HFF-Myc (cell line): ENCODE data around the gene GRHL3.

ENCODE experiments used
- DNase-seq: peaks from one replicate; pipeline ENCODE4 v3.0.0-alpha.2; 2011; ENCODE audit warnings: low read depth; ENCODE audit errors: extremely low read depth
- H3K4me3 ChIP-seq: replicated peaks from 2 replicates; pipeline ENCODE4 v1.5.1; 2011; ENCODE audit warnings: low read depth, mild to moderate bottlenecking, control low read depth, low read length
- TF ChIP-seq, protein P1 (sequence below): IDR thresholded peaks from 2 replicates; pipeline ENCODE4 v1.5.1; 2012; ENCODE audit warnings: mild to moderate bottlenecking, low read depth, low read length, control low read depth; ENCODE audit errors: missing control alignments

GRHL3 gene

GRCh38 chr1:24384251-24385090 lies 65.3 kb downstream of the GRHL3 start:
- H3K4me3 ChIP-seq = no peak overlapping the region
- no peak for DNase-seq
- TF ChIP-seq, protein P1, sequence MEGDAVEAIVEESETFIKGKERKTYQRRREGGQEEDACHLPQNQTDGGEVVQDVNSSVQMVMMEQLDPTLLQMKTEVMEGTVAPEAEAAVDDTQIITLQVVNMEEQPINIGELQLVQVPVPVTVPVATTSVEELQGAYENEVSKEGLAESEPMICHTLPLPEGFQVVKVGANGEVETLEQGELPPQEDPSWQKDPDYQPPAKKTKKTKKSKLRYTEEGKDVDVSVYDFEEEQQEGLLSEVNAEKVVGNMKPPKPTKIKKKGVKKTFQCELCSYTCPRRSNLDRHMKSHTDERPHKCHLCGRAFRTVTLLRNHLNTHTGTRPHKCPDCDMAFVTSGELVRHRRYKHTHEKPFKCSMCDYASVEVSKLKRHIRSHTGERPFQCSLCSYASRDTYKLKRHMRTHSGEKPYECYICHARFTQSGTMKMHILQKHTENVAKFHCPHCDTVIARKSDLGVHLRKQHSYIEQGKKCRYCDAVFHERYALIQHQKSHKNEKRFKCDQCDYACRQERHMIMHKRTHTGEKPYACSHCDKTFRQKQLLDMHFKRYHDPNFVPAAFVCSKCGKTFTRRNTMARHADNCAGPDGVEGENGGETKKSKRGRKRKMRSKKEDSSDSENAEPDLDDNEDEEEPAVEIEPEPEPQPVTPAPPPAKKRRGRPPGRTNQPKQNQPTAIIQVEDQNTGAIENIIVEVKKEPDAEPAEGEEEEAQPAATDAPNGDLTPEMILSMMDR = no peak

DNA sequence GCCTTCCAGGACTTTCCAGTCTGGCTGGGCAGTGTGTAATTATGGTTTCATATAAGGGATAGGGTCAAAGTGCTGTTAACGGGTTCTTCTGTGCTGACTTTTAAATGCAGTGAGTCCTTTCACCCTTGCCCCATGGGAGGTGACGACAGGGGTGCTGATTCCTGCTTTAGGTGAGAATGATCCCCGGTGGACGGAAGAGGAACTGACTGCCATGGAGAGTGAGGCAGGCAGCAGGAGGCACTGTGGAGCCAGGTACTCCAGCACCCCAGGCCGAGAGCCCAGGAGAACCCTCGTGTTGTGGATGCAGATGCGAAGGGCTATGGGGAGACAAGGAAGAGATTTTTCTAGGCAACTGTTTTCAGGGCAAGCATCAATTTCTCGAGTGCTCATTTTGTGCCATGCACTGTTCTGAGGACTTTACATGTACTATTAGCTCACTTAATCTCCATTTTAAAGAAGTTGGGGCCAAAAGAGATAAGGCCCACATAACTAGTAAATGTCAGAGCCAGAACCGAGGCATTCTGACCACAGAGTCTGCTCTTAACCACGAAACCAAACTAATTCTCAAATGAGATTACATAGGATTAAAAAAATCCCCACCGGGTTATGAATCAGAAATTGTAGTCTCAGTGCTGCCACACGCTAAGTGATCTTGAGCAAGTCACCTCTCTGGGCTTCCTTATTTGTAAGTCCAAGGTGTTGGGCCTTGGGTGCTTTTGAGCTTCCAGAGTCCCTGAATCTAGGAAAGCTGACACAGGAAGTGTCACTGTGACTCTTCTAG lies 66.2 kb downstream of the GRHL3 start:
- TF ChIP-seq, protein P1 = peak; percentile 63
- no peak for DNase-seq
- H3K4me3 ChIP-seq = no peak overlapping the region

- TF ChIP-seq, protein P1 = no peak
- no peak overlapping the region for H3K4me3 ChIP-seq
- no peak for DNase-seq
Observed at GRCh38 chr1:24386241-24386640, 67.1 kb downstream of the GRHL3 start.

- no peak overlapping the region for H3K4me3 ChIP-seq
- TF ChIP-seq, protein P1 = no peak
- DNase-seq = no peak
Observed at GRCh38 chr1:24386931-24387330, 67.8 kb downstream of the GRHL3 start.

- TF ChIP-seq, protein P1 = no peak
- H3K4me3 ChIP-seq = no peak overlapping the region
- DNase-seq = no peak
Observed at GRCh38 chr1:24387636-24388175, 68.5 kb downstream of the GRHL3 start.

DNA sequence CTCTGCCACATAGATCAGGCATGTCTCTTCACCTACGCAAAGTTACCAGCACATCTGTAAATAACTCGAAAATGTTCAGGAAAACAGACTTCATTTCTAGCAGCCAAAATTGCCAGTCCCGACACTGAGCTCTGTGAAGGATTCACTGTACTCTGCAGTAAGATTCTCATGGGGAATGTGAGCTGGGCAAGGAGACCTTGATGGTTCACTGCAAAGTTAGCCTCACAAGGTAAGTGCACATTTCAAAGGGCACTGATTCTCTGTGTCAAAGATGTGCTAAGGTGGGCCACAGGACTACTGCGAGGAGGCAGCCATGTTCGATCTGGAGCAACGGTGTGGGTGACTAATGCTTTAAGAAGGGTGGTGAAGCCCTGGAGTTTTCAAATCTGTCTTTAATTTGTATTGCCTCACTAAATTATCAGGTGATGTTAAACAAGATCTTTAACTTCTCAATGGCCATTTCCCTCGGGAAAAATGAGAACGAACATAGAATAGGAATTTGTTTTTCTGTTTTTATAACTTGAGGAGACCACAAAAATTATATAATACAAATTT lies 69.3 kb downstream of the GRHL3 start:
- no peak for DNase-seq
- H3K4me3 ChIP-seq = no peak overlapping the region
- TF ChIP-seq, protein P1 = no peak
